Mesenchymal stem cell (in vitro differentiated cells and primary cell): ENCODE data around the gene ACACA.
A peak's percentile ranks its signal among the peaks of the same experiment; 100 is the strongest.

Experiments used
- DNase-seq: peaks from one replicate; pipeline ENCODE4 v3.0.0-alpha.2; 2013
- H2AFZ ChIP-seq: one replicate; pipeline ENCODE4 v1.6.1; 2013; ENCODE audit warnings: low read depth, mild to moderate bottlenecking, control low read depth, inconsistent platforms, low read length, moderate library complexity
- H2AK5ac ChIP-seq: 2 replicates; pipeline ENCODE4 v1.6.1; 2013; ENCODE audit warnings: low read length, moderate library complexity, mild to moderate bottlenecking, inconsistent platforms; ENCODE audit not compliant: severe bottlenecking
- H2BK120ac ChIP-seq: one replicate; pipeline ENCODE4 v1.6.1; 2013; ENCODE audit warnings: low read depth, mild to moderate bottlenecking, inconsistent platforms, low read length, moderate library complexity
- H2BK12ac ChIP-seq, 2 experiments: one replicate each; pipeline ENCODE4 v1.6.1; 2013; ENCODE audit warnings: inconsistent platforms in 2 of 2, low read length in 2 of 2, mild to moderate bottlenecking in 2 of 2, moderate library complexity in 2 of 2, control low read depth in 1 of 2
- H2BK15ac ChIP-seq: one replicate; pipeline ENCODE4 v1.6.1; 2013; ENCODE audit warnings: mild to moderate bottlenecking, low read depth, inconsistent platforms; ENCODE audit not compliant: poor library complexity, severe bottlenecking
- H2BK5ac ChIP-seq: 2 replicates; pipeline ENCODE4 v1.6.1; 2013; ENCODE audit warnings: low read depth, mild to moderate bottlenecking, low read length, control low read depth, inconsistent platforms; ENCODE audit not compliant: poor library complexity, severe bottlenecking
- H3K14ac ChIP-seq, 2 experiments: one replicate each; pipeline ENCODE4 v1.6.1; 2013; ENCODE audit warnings: inconsistent platforms in 2 of 2, low read length in 2 of 2, control low read depth in 1 of 2, mild to moderate bottlenecking in 1 of 2, moderate library complexity in 1 of 2
- H3K18ac ChIP-seq, 2 experiments: one replicate each; pipeline ENCODE4 v1.6.1; 2013; ENCODE audit warnings: inconsistent platforms in 2 of 2, low read length in 2 of 2, control low read depth in 1 of 2, low read depth in 1 of 2, mild to moderate bottlenecking in 1 of 2
- H3K23ac ChIP-seq, 2 experiments: one replicate each; pipeline ENCODE4 v1.6.1; 2013; ENCODE audit warnings: inconsistent platforms in 2 of 2, low read length in 2 of 2, mild to moderate bottlenecking in 2 of 2, moderate library complexity in 2 of 2, control low read depth in 1 of 2
- H3K27ac ChIP-seq: 2 replicates; pipeline ENCODE4 v1.5.1; 2013; ENCODE audit warnings: mild to moderate bottlenecking, moderate library complexity, low read length, control low read depth, inconsistent platforms; ENCODE audit not compliant: poor library complexity, severe bottlenecking
- H3K27me3 ChIP-seq, 2 experiments: 2 replicates each; pipeline versions ENCODE4 v1.6.1 to v1.7.0; 2013; ENCODE audit warnings: low read length in 2 of 2, mild to moderate bottlenecking in 2 of 2, moderate library complexity in 2 of 2, control low read depth in 1 of 2, inconsistent platforms in 1 of 2; ENCODE audit not compliant: control insufficient read depth in 1 of 2, insufficient read depth in 1 of 2
- H3K36me3 ChIP-seq, 2 experiments: 2 replicates each; pipeline versions ENCODE4 v1.6.1 to v1.7.0; 2013; ENCODE audit warnings: low read length in 2 of 2, control low read depth in 1 of 2, inconsistent platforms in 1 of 2, low read depth in 1 of 2, mild to moderate bottlenecking in 1 of 2; ENCODE audit not compliant: insufficient read depth in 2 of 2, control insufficient read depth in 1 of 2
- H3K4ac ChIP-seq, 2 experiments: one replicate each; pipeline ENCODE4 v1.6.1; 2013; ENCODE audit warnings: inconsistent platforms in 2 of 2, low read length in 2 of 2, mild to moderate bottlenecking in 2 of 2, moderate library complexity in 2 of 2, control low read depth in 1 of 2, low read depth in 1 of 2
- H3K4me1 ChIP-seq: 2 replicates; pipeline ENCODE4 v1.6.1; 2013; ENCODE audit warnings: low read depth, low read length, control low read depth; ENCODE audit not compliant: control insufficient read depth, insufficient read depth
- H3K4me2 ChIP-seq: 2 replicates; pipeline ENCODE4 v1.6.1; 2013; ENCODE audit warnings: low read length, mild to moderate bottlenecking, inconsistent platforms; ENCODE audit not compliant: poor library complexity, severe bottlenecking
- H3K4me3 ChIP-seq, 2 experiments: 2 replicates each; pipeline versions ENCODE4 v1.5.1 to v1.7.0; 2013; ENCODE audit warnings: low read length in 2 of 2, mild to moderate bottlenecking in 2 of 2, control low read depth in 1 of 2, low read depth in 1 of 2; ENCODE audit not compliant: insufficient read depth in 1 of 2
- H3K79me1 ChIP-seq: replicated peaks from 2 replicates; pipeline ENCODE4 v1.6.1; 2013; ENCODE audit warnings: mild to moderate bottlenecking, control low read depth, low read length, inconsistent platforms; ENCODE audit not compliant: poor library complexity, severe bottlenecking
- H3K9ac ChIP-seq: 2 replicates; pipeline ENCODE4 v1.7.0; 2013; ENCODE audit warnings: mild to moderate bottlenecking, low read length, moderate library complexity
- H3K9me3 ChIP-seq: 2 replicates; pipeline ENCODE4 v1.7.0; 2013; ENCODE audit warnings: mild to moderate bottlenecking, low read length; ENCODE audit not compliant: control insufficient read depth
- H4K8ac ChIP-seq: one replicate; pipeline ENCODE4 v1.6.1; 2013; ENCODE audit warnings: inconsistent platforms, mild to moderate bottlenecking, low read length, moderate library complexity
- H4K91ac ChIP-seq: one replicate; pipeline ENCODE4 v1.6.1; 2013; ENCODE audit warnings: mild to moderate bottlenecking, low read length, inconsistent platforms
- WGBS: methylation state at CpG from one replicate; pipeline ENCODE4 v1.1.7; 2013; ENCODE audit warnings: mixed read lengths; 5-methylcytosine and 5-hydroxymethylcytosine counted together

Gene ACACA

GRCh38 chr17:37315601-37316000 is 91.0 kb downstream of the ACACA start:
- H3K79me1 ChIP-seq: peaks cover 8% of the 10 kb centered on the region
- H3K23ac ChIP-seq: no peak overlapping the region
- H3K27me3 ChIP-seq: no peaks in the 10 kb centered on the region
- no peak overlapping the region for H3K18ac ChIP-seq
- H3K4me3 ChIP-seq: no peak overlapping the region
- H3K4me1 ChIP-seq: no peaks in the 10 kb centered on the region
- H4K91ac ChIP-seq: no peak overlapping the region
- no peak overlapping the region for H3K4me2 ChIP-seq
- peaks cover 0 to 19% of the 10 kb centered on the region in 2 experiments for H3K36me3 ChIP-seq
- no peak overlapping the region for H3K27ac ChIP-seq
- H2AFZ ChIP-seq: no peak overlapping the region
- no peak overlapping the region for H4K8ac ChIP-seq
- no peak overlapping the region for H3K4ac ChIP-seq
- no peak overlapping the region for H2BK5ac ChIP-seq
- no peak overlapping the region for H2BK120ac ChIP-seq
- H2AK5ac ChIP-seq: no peak overlapping the region
- no peak overlapping the region for H2BK15ac ChIP-seq
- no peak overlapping the region for H3K14ac ChIP-seq
- H3K9me3 ChIP-seq: no peaks in the 10 kb centered on the region
- no peak overlapping the region for H3K9ac ChIP-seq
- no peak for DNase-seq
- no peak overlapping the region for H2BK12ac ChIP-seq

GRCh38 chr17:37312137-37312923 is 94.3 kb downstream of the ACACA start:
- 100% methylated on average over 2 of the region's 3 CpGs for WGBS

GRCh38 chr17:37310940-37311339 is 95.7 kb downstream of the ACACA start:
- Histone ChIP-seq H4K91ac (no peak overlapping the region), H3K4me1 (no peaks in the 10 kb centered on the region), H3K27ac (no peak overlapping the region), H2AK5ac (no peak overlapping the region), H3K18ac (no peak overlapping the region), H3K9me3 (no peaks in the 10 kb centered on the region), H3K4ac (no peak overlapping the region), H3K9ac (no peak overlapping the region), H2AFZ (no peak overlapping the region), H3K4me3 (no peak overlapping the region), H2BK120ac (no peak overlapping the region), H3K27me3 (no peaks in the 10 kb centered on the region), H2BK12ac (no peak overlapping the region), H2BK5ac (no peak overlapping the region), H3K23ac (no peak overlapping the region), H3K79me1 (peaks cover 19% of the 10 kb centered on the region), H3K4me2 (no peak overlapping the region), H3K14ac (no peak overlapping the region), H2BK15ac (no peak overlapping the region), H3K36me3 (peaks cover 0 to 16% of the 10 kb centered on the region in 2 experiments), H4K8ac (no peak overlapping the region)
- no peak for DNase-seq
- 93% methylated on average over 1 of the region's 1 CpG for WGBS

More at GRCh38 chr17:37312137-37312923, 94.3 kb downstream of the ACACA start:
- Histone ChIP-seq H3K4me3 (no peak overlapping the region), H3K4me2 (no peak overlapping the region), H3K36me3 (peaks cover 0 to 19% of the 10 kb centered on the region in 2 experiments), H2BK5ac (no peak overlapping the region), H3K9me3 (no peaks in the 10 kb centered on the region), H2AK5ac (no peak overlapping the region), H3K4ac (no peak overlapping the region), H4K8ac (no peak overlapping the region), H2BK120ac (no peak overlapping the region), H3K14ac (no peak overlapping the region), H4K91ac (no peak overlapping the region), H2AFZ (no peak overlapping the region), H3K4me1 (no peaks in the 10 kb centered on the region), H3K27me3 (no peaks in the 10 kb centered on the region), H3K23ac (no peak overlapping the region), H2BK15ac (no peak overlapping the region), H3K79me1 (peaks cover 20% of the 10 kb centered on the region), H3K18ac (no peak overlapping the region), H2BK12ac (no peak overlapping the region), H3K27ac (no peak overlapping the region), H3K9ac (no peak overlapping the region)
- DNase-seq: peak; percentile 53

- no peak overlapping the region for H3K4ac ChIP-seq
- H2AFZ ChIP-seq: no peak overlapping the region
- H3K9ac ChIP-seq: no peak overlapping the region
- H3K79me1 ChIP-seq: peaks cover 22% of the 10 kb centered on the region
- H4K91ac ChIP-seq: no peak overlapping the region
- H2BK120ac ChIP-seq: no peak overlapping the region
- WGBS: 100% methylated on average over 1 of the region's 5 CpGs
- H3K4me2 ChIP-seq: no peak overlapping the region
- H4K8ac ChIP-seq: no peak overlapping the region
- H3K14ac ChIP-seq: no peak overlapping the region
- peaks cover 3 to 11% of the 10 kb centered on the region in 2 experiments for H3K36me3 ChIP-seq
- no peaks in the 10 kb centered on the region for H3K27me3 ChIP-seq
- H2BK5ac ChIP-seq: no peak overlapping the region
- H2BK15ac ChIP-seq: no peak overlapping the region
- H3K4me1 ChIP-seq: peaks cover 3% of the 10 kb centered on the region
- DNase-seq: no peak
- H2BK12ac ChIP-seq: no peak overlapping the region
- no peak overlapping the region for H3K18ac ChIP-seq
- H3K27ac ChIP-seq: no peak overlapping the region
- H3K23ac ChIP-seq: no peak overlapping the region
- H3K9me3 ChIP-seq: no peaks in the 10 kb centered on the region
- H2AK5ac ChIP-seq: no peak overlapping the region
- no peak overlapping the region for H3K4me3 ChIP-seq
These were observed 97.6 kb downstream of the ACACA start for GRCh38 chr17:37309051-37309450.
